HEK293 (cell line): Measurements from ENCODE around the gene PROM2.

Experiments
- CTCF ChIA-PET: fragments of 350-600 bp; formaldehyde crosslinking; extraction: SDS; loops from one replicate; lab custom pipeline; 2021; ENCODE audit warnings: antibody characterized with exemption; lab: Yijun Ruan, JAX
- POLR2A ChIA-PET: fragments of 300-600 bp; formaldehyde crosslinking; extraction: SDS; loops from one replicate; lab custom pipeline; 2020; ENCODE audit warnings: antibody characterized with exemption, inconsistent platforms; lab: Yijun Ruan, JAX
- H3K27ac ChIP-seq: fragments of 200-500 bp; sonication (Bioruptor generic); 2 replicates; pipeline ENCODE4 v1.5.1; 2014; ENCODE audit warnings: low read depth, low read length, control low read depth, inconsistent platforms; ENCODE audit errors: extremely low read depth
- H3K36me3 ChIP-seq, 2 experiments: fragments of 200-500 bp in 1 of 2; sonication (Bioruptor generic) in 1 of 2; 1 replicate in 1 of 2; 2 replicates in 1 of 2; pipeline ENCODE4 v1.5.1; 2014 to 2017; ENCODE audit warnings: inconsistent platforms in 2 of 2, low read length in 2 of 2; ENCODE audit not compliant: control insufficient read depth in 2 of 2, insufficient read depth in 1 of 2
- H3K4me1 ChIP-seq: fragments of 200-500 bp; sonication (Bioruptor generic); 2 replicates; pipeline ENCODE4 v1.5.1; 2014; ENCODE audit warnings: mild to moderate bottlenecking, low read length, inconsistent platforms; ENCODE audit not compliant: control insufficient read depth, insufficient read depth
- H3K4me3 ChIP-seq: 2 replicates; pipeline ENCODE4 v1.5.1; 2011; ENCODE audit warnings: low read depth, mild to moderate bottlenecking, control low read depth, low read length, moderate library complexity
- H3K9me3 ChIP-seq: fragments of 200-500 bp; sonication (Bioruptor generic); 2 replicates; pipeline ENCODE4 v1.5.1; 2014; ENCODE audit warnings: low read depth, low read length, inconsistent platforms; ENCODE audit not compliant: control insufficient read depth, insufficient read depth
- KLF1 ChIP-seq: fragments of 450-650 bp; formaldehyde crosslinking; IDR thresholded peaks from 2 replicates; pipeline ENCODE4 v1.5.1; 2016; ENCODE audit warnings: missing biosample characterization, missing genetic modification characterization
- KLF7 ChIP-seq: fragments of 450-650 bp; formaldehyde crosslinking; IDR thresholded peaks from 2 replicates; pipeline ENCODE4 v1.5.1; 2016; ENCODE audit warnings: missing biosample characterization, missing genetic modification characterization, borderline replicate concordance
- PRDM2 ChIP-seq: fragments of 450-650 bp; formaldehyde crosslinking; IDR thresholded peaks from 2 replicates; pipeline ENCODE4 v1.5.1; 2016; ENCODE audit warnings: missing biosample characterization, missing genetic modification characterization, borderline replicate concordance
- TCF7L2 ChIP-seq: IDR thresholded peaks from 2 replicates; pipeline ENCODE4 v1.6.1; 2011; ENCODE audit warnings: low read depth, mild to moderate bottlenecking, inconsistent platforms, low read length, moderate library complexity, borderline replicate concordance
- ZBTB20 ChIP-seq: fragments of 450-650 bp; formaldehyde crosslinking; IDR thresholded peaks from 2 replicates; pipeline ENCODE4 v1.5.1; 2016; ENCODE audit warnings: missing biosample characterization, missing genetic modification characterization
- ZIC2 ChIP-seq: fragments of 450-650 bp; formaldehyde crosslinking; IDR thresholded peaks from 2 replicates; pipeline ENCODE4 v1.5.1; 2016; ENCODE audit warnings: missing biosample characterization, missing genetic modification characterization
- ZNF221 ChIP-seq: fragments of 450-650 bp; formaldehyde crosslinking; IDR thresholded peaks from 2 replicates; pipeline ENCODE4 v1.5.1; 2017; ENCODE audit warnings: missing biosample characterization, missing genetic modification characterization, borderline replicate concordance
- ZNF335 ChIP-seq: fragments of 450-650 bp; formaldehyde crosslinking; conservative IDR thresholded peaks from 2 replicates; pipeline ENCODE4 v1.5.1; 2016; ENCODE audit warnings: missing biosample characterization, missing genetic modification characterization
- ZNF341 ChIP-seq: fragments of 450-650 bp; formaldehyde crosslinking; IDR thresholded peaks from 2 replicates; pipeline ENCODE4; 2016; ENCODE audit warnings: low read depth, missing biosample characterization, missing genetic modification characterization
- ZNF350 ChIP-seq: fragments of 450-650 bp; formaldehyde crosslinking; IDR thresholded peaks from 2 replicates; pipeline ENCODE4 v1.5.0; 2017; ENCODE audit warnings: missing biosample characterization, mild to moderate bottlenecking, missing genetic modification characterization
- ZNF449 ChIP-seq: fragments of 450-650 bp; formaldehyde crosslinking; IDR thresholded peaks from 2 replicates; pipeline ENCODE4 v1.5.1; 2017; ENCODE audit warnings: missing biosample characterization, mild to moderate bottlenecking, missing genetic modification characterization, moderate library complexity
- ZNF518A ChIP-seq: fragments of 450-650 bp; formaldehyde crosslinking; conservative IDR thresholded peaks from 2 replicates; pipeline ENCODE4 v1.5.1; 2016; ENCODE audit warnings: low read depth, missing biosample characterization, missing genetic modification characterization
- ZNF549 ChIP-seq: fragments of 450-650 bp; IDR thresholded peaks from 2 replicates; pipeline ENCODE4 v1.5.1; 2018; ENCODE audit warnings: missing biosample characterization, missing genetic modification characterization, mild to moderate bottlenecking, inconsistent platforms, moderate library complexity
- ZNF571 ChIP-seq: fragments of 450-650 bp; formaldehyde crosslinking; IDR thresholded peaks from 2 replicates; pipeline ENCODE4 v1.5.0; 2017; ENCODE audit warnings: missing biosample characterization, missing genetic modification characterization
- ZNF585B ChIP-seq: fragments of 450-650 bp; formaldehyde crosslinking; IDR thresholded peaks from 2 replicates; pipeline ENCODE4 v1.5.1; 2016; ENCODE audit warnings: missing biosample characterization, missing genetic modification characterization
- ZNF645 ChIP-seq: fragments of 450-650 bp; formaldehyde crosslinking; IDR thresholded peaks from 2 replicates; pipeline ENCODE4; 2016; ENCODE audit warnings: missing biosample characterization, missing genetic modification characterization
- ZNF670 ChIP-seq: fragments of 450-650 bp; formaldehyde crosslinking; IDR thresholded peaks from 2 replicates; pipeline ENCODE4 v1.5.1; 2016; ENCODE audit warnings: missing biosample characterization, missing genetic modification characterization, low read depth
- ZNF677 ChIP-seq: fragments of 450-650 bp; IDR thresholded peaks from 2 replicates; pipeline ENCODE4 v1.5.0; 2018; ENCODE audit warnings: missing biosample characterization, mild to moderate bottlenecking, missing genetic modification characterization, moderate library complexity

PROM2 gene

GRCh38 chr2:95315801-95316411 lies 41.7 kb downstream of the PROM2 start (continued):
- TF ChIP-seq ZNF677 (no peak), ZNF645 (no peak), KLF7 (tag by site-specific recombination) (no peak), TCF7L2 (no peak), PRDM2 (tag by site-specific recombination) (no peak), ZNF549 (no peak), ZNF221 (tag by site-specific recombination) (no peak)

GRCh38 chr2:95316466-95317122 lies 42.3 kb downstream of the PROM2 start:
- TF ChIP-seq ZNF335 (tag by site-specific recombination) (peak; percentile 32; the same call in 1 of the 2 replicates), ZNF571 (no peak)
- TF ChIP-seq, all 188 proteins: peak for 1
- Histone ChIP-seq H3K27ac (no peak overlapping the region), H3K9me3 (no peaks in the 10 kb centered on the region), H3K36me3 (no peaks in the 10 kb centered on the region), H3K4me3 (no peak overlapping the region), H3K4me1 (no peaks in the 10 kb centered on the region)
- ChIA-PET CTCF (interaction anchor here (0.7 to 5.2 kb wide), 4 partner anchors 8 to 86 kb away, joined by 3 to 27 read pairs (median 4); no protein-coding TSS in a partner anchor), POLR2A (no interaction called here)

- Histone ChIP-seq H3K36me3 (no peaks in the 10 kb centered on the region), H3K4me3 (no peak overlapping the region), H3K27ac (no peak overlapping the region), H3K4me1 (no peaks in the 10 kb centered on the region), H3K9me3 (no peaks in the 10 kb centered on the region)
- ChIA-PET CTCF (interaction anchor here (0.7 to 5.2 kb wide), 4 partner anchors 9 to 86 kb away, joined by 3 to 27 read pairs (median 4); no protein-coding TSS in a partner anchor), POLR2A (no interaction called here)
- TF ChIP-seq ZNF670 (tag by site-specific recombination) (no peak), ZBTB20 (tag by site-specific recombination) (peak; percentile 33; the same call in 1 of the 2 replicates), ZNF341 (tag by site-specific recombination) (no peak), ZNF350 (tag by site-specific recombination) (no peak), KLF1 (peak; percentile 67), ZNF585B (tag by site-specific recombination) (no peak), ZNF518A (tag by site-specific recombination) (no peak), ZNF449 (tag by site-specific recombination) (no peak), ZIC2 (peak; percentile 48)
These were observed 42.9 kb downstream of the PROM2 start for GRCh38 chr2:95317123-95317500.
